ENCODE results near the gene PCSK2.

The PCSK2 gene

GRCh38 chr20:17344790-17345189 lies 118.0 kb downstream of the PCSK2 start:
- no peak overlapping the region for H3K23ac ChIP-seq (ENCODE audit: low read length)
- no peak overlapping the region for H2BK5ac ChIP-seq (ENCODE audit: low read depth, low read length, poor library complexity)
- H3K18ac ChIP-seq (ENCODE audit: low read length): no peak overlapping the region
- no peak overlapping the region for H3K14ac ChIP-seq (ENCODE audit: low read length)
- no peak overlapping the region for H3K4me2 ChIP-seq (ENCODE audit: low read length)
- H4K12ac ChIP-seq (ENCODE audit: low read depth, low read length): no peak overlapping the region
- H4K8ac ChIP-seq (ENCODE audit: low read depth, low read length): no peak overlapping the region
- H3K27me3 ChIP-seq (ENCODE audit: insufficient read depth, low read length): no peaks in the 10 kb centered on the region
- H3K4ac ChIP-seq (ENCODE audit: low read depth, low read length): no peak overlapping the region
- no peaks in the 10 kb centered on the region for H3K36me3 ChIP-seq (ENCODE audit: control insufficient read depth in 1 of 2, insufficient read depth in 2 of 2, low read length in 2 of 2)
- H3K27ac ChIP-seq (ENCODE audit: low read depth, low read length): no peak overlapping the region
- peaks cover 2% of the 10 kb centered on the region for H3K9me3 ChIP-seq (ENCODE audit: insufficient read depth, low read depth, low read length)
- no peak overlapping the region for H4K91ac ChIP-seq (ENCODE audit: low read depth, low read length)
- H3K4me1 ChIP-seq (ENCODE audit: control insufficient read depth in 1 of 2, insufficient read depth in 2 of 2, low read length in 2 of 2): no peaks in the 10 kb centered on the region
- H2AK5ac ChIP-seq (ENCODE audit: low read length): no peak overlapping the region
- no peaks in the 10 kb centered on the region for H3K79me1 ChIP-seq (ENCODE audit: low read length)
- no peak overlapping the region for H3K9ac ChIP-seq (ENCODE audit: low read length)
- no peak overlapping the region for H2BK12ac ChIP-seq (ENCODE audit: low read length)
- no peak overlapping the region for H2AFZ ChIP-seq (ENCODE audit: insufficient read depth, low read length, poor library complexity)
- no CpG with 5 or more reads among the region's 2 CpGs for WGBS (ENCODE audit: extremely low coverage, insufficient coverage, insufficient read length)
- H2BK120ac ChIP-seq (ENCODE audit: insufficient read depth, low read length, poor library complexity): no peak overlapping the region
- H3K4me3 ChIP-seq (ENCODE audit: low read depth, low read length): no peak overlapping the region
- no peak for DNase-seq
- H3K79me2 ChIP-seq (ENCODE audit: control insufficient read depth, insufficient read depth, low read length, poor library complexity): no peaks in the 10 kb centered on the region

GRCh38 chr20:17345321-17345720 lies 118.5 kb downstream of the PCSK2 start:
- WGBS (ENCODE audit: extremely low coverage, insufficient coverage, insufficient read length): no CpG with 5 or more reads among the region's 2 CpGs
- Histone ChIP-seq H3K4ac (ENCODE audit: low read depth, low read length) (no peak overlapping the region), H3K23ac (ENCODE audit: low read length) (no peak overlapping the region), H3K4me1 (ENCODE audit: control insufficient read depth in 1 of 2, insufficient read depth in 2 of 2, low read length in 2 of 2) (no peaks in the 10 kb centered on the region), H3K36me3 (ENCODE audit: control insufficient read depth in 1 of 2, insufficient read depth in 2 of 2, low read length in 2 of 2) (no peaks in the 10 kb centered on the region), H4K91ac (ENCODE audit: low read depth, low read length) (no peak overlapping the region), H2AK5ac (ENCODE audit: low read length) (no peak overlapping the region), H4K12ac (ENCODE audit: low read depth, low read length) (no peak overlapping the region), H3K9me3 (ENCODE audit: insufficient read depth, low read depth, low read length) (peaks cover 2% of the 10 kb centered on the region), H2BK120ac (ENCODE audit: insufficient read depth, low read length, poor library complexity) (no peak overlapping the region), H3K4me2 (ENCODE audit: low read length) (no peak overlapping the region), H2BK12ac (ENCODE audit: low read length) (no peak overlapping the region), H3K4me3 (ENCODE audit: low read depth, low read length) (no peak overlapping the region), H3K79me2 (ENCODE audit: control insufficient read depth, insufficient read depth, low read length, poor library complexity) (no peaks in the 10 kb centered on the region), H2AFZ (ENCODE audit: insufficient read depth, low read length, poor library complexity) (no peak overlapping the region), H3K27me3 (ENCODE audit: insufficient read depth, low read length) (no peaks in the 10 kb centered on the region), H3K14ac (ENCODE audit: low read length) (no peak overlapping the region), H2BK5ac (ENCODE audit: low read depth, low read length, poor library complexity) (no peak overlapping the region), H3K79me1 (ENCODE audit: low read length) (no peaks in the 10 kb centered on the region), H3K9ac (ENCODE audit: low read length) (no peak overlapping the region), H4K8ac (ENCODE audit: low read depth, low read length) (no peak overlapping the region), H3K18ac (ENCODE audit: low read length) (no peak overlapping the region), H3K27ac (ENCODE audit: low read depth, low read length) (no peak overlapping the region)
- DNase-seq: no peak

GRCh38 chr20:17350321-17350720 lies 123.5 kb downstream of the PCSK2 start:
- no peak overlapping the region for H3K9ac ChIP-seq (ENCODE audit: low read length)
- H3K4me1 ChIP-seq (ENCODE audit: control insufficient read depth in 1 of 2, insufficient read depth in 2 of 2, low read length in 2 of 2): no peaks in the 10 kb centered on the region
- no peak for DNase-seq
- H2BK5ac ChIP-seq (ENCODE audit: low read depth, low read length, poor library complexity): no peak overlapping the region
- H3K9me3 ChIP-seq (ENCODE audit: insufficient read depth, low read depth, low read length): peaks cover 2% of the 10 kb centered on the region
- no peak overlapping the region for H3K14ac ChIP-seq (ENCODE audit: low read length)
- H3K4me3 ChIP-seq (ENCODE audit: low read depth, low read length): no peak overlapping the region
- no peak overlapping the region for H2AFZ ChIP-seq (ENCODE audit: insufficient read depth, low read length, poor library complexity)
- no peak overlapping the region for H3K4ac ChIP-seq (ENCODE audit: low read depth, low read length)
- no peaks in the 10 kb centered on the region for H3K79me1 ChIP-seq (ENCODE audit: low read length)
- H3K18ac ChIP-seq (ENCODE audit: low read length): no peak overlapping the region
- no peaks in the 10 kb centered on the region for H3K36me3 ChIP-seq (ENCODE audit: control insufficient read depth in 1 of 2, insufficient read depth in 2 of 2, low read length in 2 of 2)
- H2BK12ac ChIP-seq (ENCODE audit: low read length): no peak overlapping the region
- no CpG with 5 or more reads among the region's 3 CpGs for WGBS (ENCODE audit: extremely low coverage, insufficient coverage, insufficient read length)
- no peak overlapping the region for H3K4me2 ChIP-seq (ENCODE audit: low read length)
- no peaks in the 10 kb centered on the region for H3K79me2 ChIP-seq (ENCODE audit: control insufficient read depth, insufficient read depth, low read length, poor library complexity)
- H2BK120ac ChIP-seq (ENCODE audit: insufficient read depth, low read length, poor library complexity): no peak overlapping the region
- H3K27me3 ChIP-seq (ENCODE audit: insufficient read depth, low read length): no peaks in the 10 kb centered on the region
- no peak overlapping the region for H4K8ac ChIP-seq (ENCODE audit: low read depth, low read length)
- H3K27ac ChIP-seq (ENCODE audit: low read depth, low read length): no peak overlapping the region
- no peak overlapping the region for H4K91ac ChIP-seq (ENCODE audit: low read depth, low read length)
- H3K23ac ChIP-seq (ENCODE audit: low read length): no peak overlapping the region
- no peak overlapping the region for H4K12ac ChIP-seq (ENCODE audit: low read depth, low read length)
- H2AK5ac ChIP-seq (ENCODE audit: low read length): no peak overlapping the region

GRCh38 chr20:17357238-17357637 lies 130.4 kb downstream of the PCSK2 start:
- Histone ChIP-seq H3K18ac (ENCODE audit: low read length) (no peak overlapping the region), H3K36me3 (ENCODE audit: control insufficient read depth in 1 of 2, insufficient read depth in 2 of 2, low read length in 2 of 2) (no peaks in the 10 kb centered on the region), H3K23ac (ENCODE audit: low read length) (no peak overlapping the region), H3K27me3 (ENCODE audit: insufficient read depth, low read length) (no peaks in the 10 kb centered on the region), H3K9me3 (ENCODE audit: insufficient read depth, low read depth, low read length) (no peaks in the 10 kb centered on the region), H2AK5ac (ENCODE audit: low read length) (no peak overlapping the region), H3K4ac (ENCODE audit: low read depth, low read length) (no peak overlapping the region), H3K4me3 (ENCODE audit: low read depth, low read length) (no peak overlapping the region), H4K8ac (ENCODE audit: low read depth, low read length) (no peak overlapping the region), H3K9ac (ENCODE audit: low read length) (no peak overlapping the region), H3K14ac (ENCODE audit: low read length) (no peak overlapping the region), H2BK120ac (ENCODE audit: insufficient read depth, low read length, poor library complexity) (no peak overlapping the region), H4K12ac (ENCODE audit: low read depth, low read length) (no peak overlapping the region), H3K4me1 (ENCODE audit: control insufficient read depth in 1 of 2, insufficient read depth in 2 of 2, low read length in 2 of 2) (no peaks in the 10 kb centered on the region), H3K79me1 (ENCODE audit: low read length) (no peaks in the 10 kb centered on the region), H3K4me2 (ENCODE audit: low read length) (no peak overlapping the region), H4K91ac (ENCODE audit: low read depth, low read length) (no peak overlapping the region), H2AFZ (ENCODE audit: insufficient read depth, low read length, poor library complexity) (no peak overlapping the region), H2BK5ac (ENCODE audit: low read depth, low read length, poor library complexity) (no peak overlapping the region), H3K79me2 (ENCODE audit: control insufficient read depth, insufficient read depth, low read length, poor library complexity) (no peaks in the 10 kb centered on the region), H3K27ac (ENCODE audit: low read depth, low read length) (no peak overlapping the region), H2BK12ac (ENCODE audit: low read length) (no peak overlapping the region)
- no peak for DNase-seq
- no CpG with 5 or more reads among the region's 2 CpGs for WGBS (ENCODE audit: extremely low coverage, insufficient coverage, insufficient read length)
